Gastrocnemius medialis (tissue), 4 donors: ENCODE results near the gene ABCC10.

Source experiments
- CTCF ChIP-seq, 5 experiments: fragments of 450-650 bp in 3 of 5; fragments of 200-600 bp in 2 of 5; sonication (generic) in 2 of 5; IDR thresholded peaks in 4 of 5; conservative IDR thresholded peaks in 1 of 5; 1 replicate in 4 of 5; 2 replicates in 1 of 5; pipeline ENCODE4 v1.5.1; 2016 to 2019; ENCODE audit warnings: antibody characterized with exemption in 5 of 5, mild to moderate bottlenecking in 3 of 5, moderate library complexity in 3 of 5
- POLR2A ChIP-seq, 2 donors: fragments of 450-650 bp; IDR thresholded peaks; one replicate each; pipeline ENCODE4 v1.6.1; 2017; ENCODE audit warnings: antibody characterized with exemption in 2 of 2, mild to moderate bottlenecking in 2 of 2, moderate library complexity in 2 of 2

- TF ChIP-seq CTCF (IDR thresholded peaks at IDR 0.05 in 4 of 5, conservative IDR thresholded peaks at IDR 0.05 in 1 of 5) (no peak), POLR2A (IDR thresholded peaks at IDR 0.05) (no peak)
Measured at GRCh38 chr6:43468240-43468639, 40.9 kb downstream of the ABCC10 start.
